Fibroblast of lung (primary cell): ENCODE measurements around the gene ZC3H12C.

Source experiments
- CTCF ChIP-seq, 2 donors: IDR thresholded peaks in 1 of 2; conservative IDR thresholded peaks in 1 of 2; 1 replicate in 1 of 2; 2 replicates in 1 of 2; pipeline ENCODE4 v1.5.1; 2011 to 2012; ENCODE audit warnings: low read length in 2 of 2, control low read depth in 1 of 2, inconsistent platforms in 1 of 2, low read depth in 1 of 2, mild to moderate bottlenecking in 1 of 2
- EZH2 ChIP-seq: IDR thresholded peaks from 2 replicates; pipeline ENCODE4 v1.5.1; 2012; ENCODE audit warnings: low read length, control low read depth, mild to moderate bottlenecking; ENCODE audit errors: missing control alignments

GRCh38 chr11:110044226-110044968, 48.8 kb upstream of the ZC3H12C start:
- no peak for TF ChIP-seq CTCF (conservative IDR thresholded peaks at IDR 0.05 in 1 of 2, IDR thresholded peaks at IDR 0.05 in 1 of 2; ENCODE audit: low read depth in 1 of 2, low read length in 2 of 2)
- TF ChIP-seq EZH2: no peak
